Adipose tissue (tissue), 3 donors: ENCODE results near the gene RRAS2. TPM values are rescaled to one million over a fixed set of nuclear protein-coding genes. Genes with fewer than 3 reads are reported as not detected.
"Not testable (repeated sequence)": the region's sequence is repeated elsewhere in the genome, so short reads cannot be mapped to it uniquely, and the experiment has no call there.

Experiments used
- H3K27ac ChIP-seq: one replicate; pipeline ENCODE4 v1.5.1; 2013; ENCODE audit warnings: low read depth, low read length
- WGBS, 3 donors: extraction: QIAGEN DNeasy Blood & Tissue Kit; methylation state at CpG; one replicate each; pipeline ENCODE4 v1.1.7; 2013; 5-methylcytosine and 5-hydroxymethylcytosine counted together
- polyA plus RNA-seq, 3 donors: library from polyadenylated mRNA; stranded (reverse); fragments of 200-250 nt; gene quantifications; one replicate each; pipeline ENCODE4 v1.2.3, GENCODE V29; 2013
- donor health status: healthy with polysubstance abuse.
- donor health status: Bipolar disorder and iron deficiency.
- donor health status: healthy.

The RRAS2 gene
- polyA plus RNA-seq = 10 to 100 TPM; 11.1 to 19.6 (median 19.5) TPM

- WGBS, 3 donors = 0 to 1% (median 0%) methylated on average over 54 to 78 of the region's 78 CpGs
- H3K27ac ChIP-seq = no peak within 1 kb of the TSS
Observed at GRCh38 chr11:14358729-14359439, at the start of gene RRAS2. RRAS2 (minus strand) TSS chr11:14359183; CDS start chr11:14358870, 313 bp downstream.

GRCh38 chr11:14408612-14409011 lies 49.6 kb upstream of the RRAS2 start:
- 93 to 95% (median 94%) methylated on average over 2 of the region's 2 CpGs for WGBS, 3 donors
- H3K27ac ChIP-seq = no peak overlapping the region

GRCh38 chr11:14406116-14406515 lies 47.1 kb upstream of the RRAS2 start:
- 95 to 98% (median 96%) methylated on average over 2 of the region's 2 CpGs for WGBS, 3 donors
- H3K27ac ChIP-seq = not testable (repeated sequence)

- WGBS, 3 donors = 96 to 97% (median 97%) methylated on average over 6 of the region's 6 CpGs
- not testable (repeated sequence) for H3K27ac ChIP-seq
Observed at GRCh38 chr11:14403528-14403927, 44.5 kb upstream of the RRAS2 start.

- 65 to 89% (median 76%) methylated on average over 1 of the region's 1 CpG for WGBS, 3 donors
- H3K27ac ChIP-seq = no peak overlapping the region
Observed at GRCh38 chr11:14399087-14399486, 40.1 kb upstream of the RRAS2 start.

GRCh38 chr11:14396273-14396672 lies 37.3 kb upstream of the RRAS2 start:
- no peak overlapping the region for H3K27ac ChIP-seq

- WGBS, 3 donors = 89 to 91% (median 89%) methylated on average over 6 of the region's 6 CpGs
- no peak overlapping the region for H3K27ac ChIP-seq
Observed at GRCh38 chr11:14393889-14394288, 34.9 kb upstream of the RRAS2 start.

GRCh38 chr11:14393129-14393528 lies 34.1 kb upstream of the RRAS2 start:
- no peak overlapping the region for H3K27ac ChIP-seq
- WGBS, 3 donors = 94% methylated on average over 5 of the region's 5 CpGs

GRCh38 chr11:14390669-14391068 lies 31.7 kb upstream of the RRAS2 start:
- no peak overlapping the region for H3K27ac ChIP-seq
- 77 to 98% (median 96%) methylated on average over 1 of the region's 1 CpG for WGBS, 3 donors

GRCh38 chr11:14388352-14388751 lies 29.4 kb upstream of the RRAS2 start:
- no peak overlapping the region for H3K27ac ChIP-seq
- 69 to 74% (median 73%) methylated on average over 4 of the region's 4 CpGs for WGBS, 3 donors

- no peak overlapping the region for H3K27ac ChIP-seq
- WGBS, 3 donors = 56 to 63% (median 59%) methylated on average over 4 of the region's 4 CpGs
Observed at GRCh38 chr11:14386895-14387480, 28.0 kb upstream of the RRAS2 start.

GRCh38 chr11:14386081-14386480 lies 27.1 kb upstream of the RRAS2 start:
- no peak overlapping the region for H3K27ac ChIP-seq

GRCh38 chr11:14384338-14384737 lies 25.4 kb upstream of the RRAS2 start:
- WGBS, 3 donors = 43 to 83% (median 75%) methylated on average over 1 of the region's 1 CpG

GRCh38 chr11:14381968-14382367 lies 23.0 kb upstream of the RRAS2 start:
- 75 to 88% (median 86%) methylated on average over 4 of the region's 4 CpGs for WGBS, 3 donors

More at GRCh38 chr11:14384338-14384737, 25.4 kb upstream of the RRAS2 start:
- H3K27ac ChIP-seq = no peak overlapping the region

GRCh38 chr11:14380947-14381561 lies 22.1 kb upstream of the RRAS2 start:
- 2% methylated on average over 48 to 54 of the region's 54 CpGs for WGBS, 3 donors
- no peak overlapping the region for H3K27ac ChIP-seq

More at GRCh38 chr11:14381968-14382367, 23.0 kb upstream of the RRAS2 start:
- H3K27ac ChIP-seq = no peak overlapping the region

- 71 to 78% (median 77%) methylated on average over 14 of the region's 14 CpGs for WGBS, 3 donors
Observed at GRCh38 chr11:14380125-14380936, 21.3 kb upstream of the RRAS2 start.

GRCh38 chr11:14378171-14378570 lies 19.2 kb upstream of the RRAS2 start:
- H3K27ac ChIP-seq = no peak overlapping the region

More at GRCh38 chr11:14380125-14380936, 21.3 kb upstream of the RRAS2 start:
- H3K27ac ChIP-seq = no peak overlapping the region

- 58 to 74% (median 70%) methylated on average over 2 of the region's 2 CpGs for WGBS, 3 donors
- H3K27ac ChIP-seq = no peak overlapping the region
Observed at GRCh38 chr11:14376920-14377319, 17.9 kb upstream of the RRAS2 start.
